GM10248 (cell line): ENCODE measurements around the gene ZBTB20.

ENCODE experiments used
- CTCF ChIA-PET: fragments of 300-600 bp; sonication (Branson Sonifier 250); formaldehyde crosslinking; extraction: SDS; loops from one replicate; lab custom pipeline; 2021; ENCODE audit warnings: antibody characterized with exemption; lab: Yijun Ruan, JAX
- POLR2A ChIA-PET: fragments of 350-650 bp; sonication (Branson Sonifier 250); formaldehyde crosslinking; extraction: SDS; loops from one replicate; lab custom pipeline; 2020; ENCODE audit warnings: antibody characterized with exemption; lab: Yijun Ruan, JAX
- DNase-seq: peaks from one replicate; pipeline ENCODE4 v3.0.0; 2012; ENCODE audit errors: extremely low spot score
- CTCF ChIP-seq: IDR thresholded peaks from 2 replicates; pipeline ENCODE4 v1.5.1; 2012; ENCODE audit warnings: mild to moderate bottlenecking, low read depth; ENCODE audit errors: extremely low read depth, missing control alignments, control extremely low read depth

The ZBTB20 gene

GRCh38 chr3:114900908-114901307 lies 246.2 kb downstream of the ZBTB20 start:
- DNase-seq: no peak
- ChIA-PET POLR2A (no interaction called here), CTCF (no interaction called here)
- no peak for TF ChIP-seq CTCF

- no peak for DNase-seq
- POLR2A ChIA-PET: no interaction called here
- CTCF ChIA-PET: interaction anchor here (1.2 kb wide), 2 partner anchors 14 to 21 kb away, joined by 3 read pairs; no protein-coding TSS in a partner anchor
- TF ChIP-seq CTCF: no peak
Measured at GRCh38 chr3:114899186-114899931, 247.7 kb downstream of the ZBTB20 start.

GRCh38 chr3:114896978-114897377 lies 250.1 kb downstream of the ZBTB20 start:
- no peak for DNase-seq
- POLR2A ChIA-PET: no interaction called here
- CTCF ChIA-PET: no interaction called here
- TF ChIP-seq CTCF: no peak

- ChIA-PET POLR2A (no interaction called here), CTCF (interaction anchor here (1.6 kb wide), 1 partner anchor 15 kb away, joined by 4 read pairs; no protein-coding TSS in a partner anchor)
- TF ChIP-seq CTCF: no peak
- DNase-seq: no peak
Measured at GRCh38 chr3:114893361-114893760, 253.7 kb downstream of the ZBTB20 start.

- ChIA-PET CTCF (interaction anchor here (1.6 kb wide), 1 partner anchor 14 kb away, joined by 4 read pairs; no protein-coding TSS in a partner anchor), POLR2A (no interaction called here)
- DNase-seq: no peak
- no peak for TF ChIP-seq CTCF
Measured at GRCh38 chr3:114892880-114893279, 254.2 kb downstream of the ZBTB20 start.

- POLR2A ChIA-PET: no interaction called here
- DNase-seq: no peak
- CTCF ChIA-PET: interaction anchor here (1.6 kb wide), 1 partner anchor 14 kb away, joined by 4 read pairs; no protein-coding TSS in a partner anchor
- TF ChIP-seq CTCF: no peak
Measured at GRCh38 chr3:114892131-114892879, 254.8 kb downstream of the ZBTB20 start.
